HCT116 (cell line): ENCODE data around the gene ACSL6. TPM values are rescaled to one million over a fixed set of nuclear protein-coding genes. Genes with fewer than 3 reads are reported as not detected.

Experiments used
- ATAC-seq: fragments of 200-7000 bp; cut with Tn5 transposase; 2 replicates; pipeline ENCODE4 v1.9.1; 2020; ENCODE audit warnings: mild to moderate bottlenecking, moderate library complexity
- BruUV-seq: library from RNA; stranded (reverse); fragments of 400-500 nt; replicated peaks from 2 replicates; lab custom pipeline; 2021; lab: Mats Ljungman, UMichigan
- CTCF ChIA-PET: fragments of 300-600 bp; sonication (Branson Sonifier 250); formaldehyde crosslinking; loops from one replicate; lab custom pipeline; 2021; ENCODE audit warnings: antibody characterized with exemption; lab: Charles Lee
- POLR2A ChIA-PET: fragments of 300-600, 350-600 bp; sonication (Branson Sonifier 250); formaldehyde crosslinking; loops from one replicate; lab custom pipeline; 2021; ENCODE audit warnings: antibody characterized with exemption; lab: Charles Lee
- RAD21 ChIA-PET, 2 experiments: fragments of 300-600 bp; sonication (Branson Sonifier 250); formaldehyde crosslinking; loops; one replicate each; lab custom pipeline; 2023; ENCODE audit warnings: low total read pairs in 2 of 2; ENCODE audit not compliant: uncharacterized antibody in 2 of 2, unreplicated experiment in 2 of 2, low non-redundant PET in 1 of 2; lab: Charles Lee
- DNase-seq: peaks from one replicate; pipeline ENCODE4 v3.0.0-alpha.2; 2010; ENCODE audit warnings: low read depth, low spot score
- H2AFZ ChIP-seq: fragments of 200-600 bp; shearing (Covaris generic), sonication (generic); 2 replicates; pipeline ENCODE4 v1.6.1; 2017; ENCODE audit warnings: low read depth, mixed run types, mixed read lengths, antibody characterized with exemption, low read length; ENCODE audit not compliant: poor library complexity, severe bottlenecking
- H3K27ac ChIP-seq: 2 replicates; pipeline ENCODE4 v1.5.1; 2012; ENCODE audit warnings: low read depth, low read length
- H3K27me3 ChIP-seq: fragments of 200-600 bp; sonication (generic); 2 replicates; pipeline ENCODE4 v1.6.1; 2016; ENCODE audit warnings: mixed run types, low read length, mixed read lengths; ENCODE audit not compliant: insufficient read depth
- H3K36me3 ChIP-seq, 2 experiments: fragments of 200-500 bp in 1 of 2; fragments of 200-600 bp in 1 of 2; sonication (Bioruptor generic) in 1 of 2; sonication (generic) in 1 of 2; 2 replicates each; pipeline versions ENCODE4 v1.5.1 to v1.6.1; 2014 to 2016; ENCODE audit warnings: low read length in 2 of 2, inconsistent platforms in 1 of 2, mixed read lengths in 1 of 2, mixed run types in 1 of 2; ENCODE audit not compliant: insufficient read depth in 2 of 2, control insufficient read depth in 1 of 2
- H3K4me1 ChIP-seq, 2 experiments: fragments of 200-600 bp in 1 of 2; sonication (generic) in 1 of 2; 2 replicates each; pipeline versions ENCODE4 v1.5.1 to v1.6.1; 2012 to 2017; ENCODE audit warnings: low read length in 2 of 2, inconsistent platforms in 1 of 2, mild to moderate bottlenecking in 1 of 2, mixed read lengths in 1 of 2, mixed run types in 1 of 2, moderate library complexity in 1 of 2; ENCODE audit not compliant: insufficient read depth in 2 of 2, control insufficient read depth in 1 of 2
- H3K4me2 ChIP-seq: fragments of 200-600 bp; sonication (generic); 2 replicates; pipeline ENCODE4 v1.6.1; 2017; ENCODE audit warnings: mixed run types, low read length, mixed read lengths
- H3K4me3 ChIP-seq, 2 experiments: fragments of 200-600 bp in 1 of 2; sonication (generic) in 1 of 2; replicated peaks in 1 of 2; 2 replicates each; pipeline ENCODE4 v1.5.1; 2011 to 2016; ENCODE audit warnings: low read length in 2 of 2, control low read depth in 1 of 2, low read depth in 1 of 2, mild to moderate bottlenecking in 1 of 2, mixed read lengths in 1 of 2, mixed run types in 1 of 2
- H3K79me2 ChIP-seq: fragments of 200-600 bp; sonication (generic); 2 replicates; pipeline ENCODE4 v1.6.1; 2017; ENCODE audit warnings: mild to moderate bottlenecking, mixed run types, low read length, moderate library complexity, mixed read lengths; ENCODE audit not compliant: insufficient read depth
- H3K9ac ChIP-seq: fragments of 200-600 bp; sonication (generic); 2 replicates; pipeline ENCODE4 v1.6.1; 2016; ENCODE audit warnings: low read length, mixed read lengths
- H3K9me2 ChIP-seq: fragments of 200-600 bp; sonication (generic), shearing (Covaris generic); 2 replicates; pipeline ENCODE4 v1.6.1; 2017; ENCODE audit warnings: mixed run types, mild to moderate bottlenecking, moderate library complexity; ENCODE audit not compliant: insufficient read depth
- H3K9me3 ChIP-seq, 2 experiments: fragments of 200-500 bp in 1 of 2; fragments of 200-600 bp in 1 of 2; sonication (Bioruptor generic) in 1 of 2; sonication (generic) in 1 of 2; 2 replicates each; pipeline ENCODE4 v1.6.1; 2014 to 2017; ENCODE audit warnings: low read length in 2 of 2, mixed read lengths in 2 of 2, inconsistent platforms in 1 of 2, low read depth in 1 of 2, mild to moderate bottlenecking in 1 of 2, mixed run types in 1 of 2, moderate library complexity in 1 of 2; ENCODE audit not compliant: control insufficient read depth in 1 of 2, insufficient read depth in 1 of 2
- H4K20me1 ChIP-seq: fragments of 200-600 bp; sonication (generic), shearing (Covaris generic); 2 replicates; pipeline ENCODE4 v1.6.1; 2017; ENCODE audit warnings: mixed run types, mild to moderate bottlenecking, moderate library complexity; ENCODE audit not compliant: insufficient read depth
- CTCF ChIP-seq, 3 experiments: fragments of 200-600 bp in 1 of 3; sonication (generic) in 1 of 3; IDR thresholded peaks in 2 of 3; conservative IDR thresholded peaks in 1 of 3; 2 replicates each; pipeline ENCODE4 v1.5.1; 2012 to 2017; ENCODE audit warnings: low read depth in 2 of 3, low read length in 2 of 3, antibody characterized with exemption in 1 of 3, borderline replicate concordance in 1 of 3, control low read depth in 1 of 3, mild to moderate bottlenecking in 1 of 3, mixed read lengths in 1 of 3, mixed run types in 1 of 3, moderate library complexity in 1 of 3; ENCODE audit not compliant: insufficient read depth in 1 of 3
- EGR1 ChIP-seq: IDR thresholded peaks from 2 replicates; pipeline ENCODE4 v1.6.1; 2012; ENCODE audit warnings: low read depth
- FOSL1 ChIP-seq: IDR thresholded peaks from 2 replicates; pipeline ENCODE4 v1.6.1; 2012; ENCODE audit warnings: low read depth
- POLR2A ChIP-seq: IDR thresholded peaks from 2 replicates; pipeline ENCODE4 v1.7.0; 2011; ENCODE audit warnings: borderline replicate concordance; ENCODE audit not compliant: insufficient read depth, insufficient read length; ENCODE audit errors: extremely low read depth
- ZNF274 ChIP-seq: fragments of 200-500 bp; sonication (Bioruptor generic); IDR thresholded peaks from 2 replicates; pipeline ENCODE4 v1.6.1; 2014; ENCODE audit warnings: mild to moderate bottlenecking, low read depth, low read length, inconsistent platforms
- intact Hi-C: fragments of 100-400 bp; cut with micrococcal nuclease; formaldehyde crosslinking; loops from 2 replicates; pipeline ENCODE4 v1.10.0; 2022
- total RNA-seq: library from RNA; stranded (reverse); gene quantifications from one replicate; pipeline ENCODE4 v1.2.1, GENCODE V29; 2021; ENCODE audit not compliant: unreplicated experiment

ACSL6 gene
- total RNA-seq, 1 experiment from 2014 or later, result 2.3 TPM

DNA sequence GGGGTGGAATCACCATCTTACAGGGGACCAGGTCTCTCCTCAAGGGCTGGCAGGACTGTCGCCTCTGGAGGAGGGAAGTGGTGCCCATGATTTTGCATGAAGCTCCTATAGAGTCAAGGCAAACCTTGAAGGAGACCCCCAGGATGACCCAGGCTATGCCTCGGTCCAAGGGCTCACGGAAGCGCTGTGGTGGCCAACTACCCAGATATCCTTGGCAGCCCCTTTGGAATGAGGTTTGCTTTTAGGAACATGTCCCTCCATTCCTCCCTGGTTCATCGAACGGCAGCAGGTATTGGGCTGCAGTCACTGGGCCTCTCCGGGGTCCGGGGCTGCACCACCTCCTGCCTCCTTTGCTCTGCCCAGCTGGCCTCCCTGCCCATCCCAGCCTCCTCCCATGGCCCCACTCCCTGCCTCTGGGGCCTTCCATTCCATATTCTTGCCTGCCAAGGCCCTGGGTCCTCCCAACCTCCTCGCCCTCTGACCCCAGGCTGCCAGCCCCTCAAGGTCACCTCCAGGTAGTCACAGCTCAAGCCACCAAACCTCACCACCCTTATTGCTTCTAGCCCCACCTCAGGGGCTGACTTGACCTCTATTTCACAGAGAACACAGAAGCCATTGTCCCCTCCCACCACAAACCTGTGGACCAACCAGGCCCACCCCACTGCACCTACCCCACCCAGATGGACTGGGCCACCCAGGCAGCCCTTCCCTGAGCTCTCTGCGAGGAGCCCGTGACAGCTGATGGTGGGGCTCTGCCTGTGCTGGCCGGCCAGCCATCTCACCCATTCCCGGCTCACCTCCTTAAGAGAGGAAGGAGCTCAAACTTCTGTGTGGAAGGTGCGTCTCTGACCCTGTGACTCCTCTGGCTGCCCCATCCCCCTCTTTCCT is 45.4 kb upstream of the ACSL6 start:
- no peak for ATAC-seq
- CTCF ChIA-PET, result no interaction called here

More for the DNA sequence above, 45.4 kb upstream of the ACSL6 start:
- Histone ChIP-seq H3K4me2 (no peak overlapping the region), H4K20me1 (no peaks in the 10 kb centered on the region), H3K4me3 (no peak overlapping the region), H3K27me3 (no peaks in the 10 kb centered on the region), H2AFZ (no peak overlapping the region), H3K79me2 (no peaks in the 10 kb centered on the region), H3K4me1 (no peaks in the 10 kb centered on the region), H3K36me3 (no peaks in the 10 kb centered on the region), H3K9ac (no peak overlapping the region), H3K27ac (no peak overlapping the region), H3K9me2 (no peaks in the 10 kb centered on the region), H3K9me3 (no peaks in the 10 kb centered on the region)
- no peak for DNase-seq
- intact Hi-C loops, result no loop called here
- BruUV-seq, result no TSS peak
- no peak for TF ChIP-seq CTCF (IDR thresholded peaks at IDR 0.05 in 2 of 3, conservative IDR thresholded peaks at IDR 0.05 in 1 of 3; ENCODE audit: borderline replicate concordance in 1 of 3, insufficient read depth in 1 of 3, low read depth in 2 of 3, low read length in 2 of 3)
- no peak for TF ChIP-seq POLR2A
- no peak for TF ChIP-seq EGR1
- no peak for TF ChIP-seq FOSL1
- no peak for TF ChIP-seq ZNF274
- ChIA-PET POLR2A (no interaction called here), RAD21 (no interaction called here)
